H9 (cell line): Measurements from ENCODE around the gene PRTN3. TPM values are rescaled to one million over a fixed set of nuclear protein-coding genes. Genes with fewer than 3 reads are reported as not detected.

ENCODE experiments used
- DNase-seq: peaks from one replicate; pipeline ENCODE4 v3.0.0-alpha.2; 2017
- H2AFZ ChIP-seq: one replicate; pipeline ENCODE4 v1.6.1; 2013; ENCODE audit warnings: mild to moderate bottlenecking, low read length, control low read depth, moderate library complexity
- H2AK5ac ChIP-seq: 2 replicates; pipeline ENCODE4 v1.6.1; 2013; ENCODE audit warnings: low read length, control low read depth, mixed read lengths; ENCODE audit not compliant: insufficient read length
- H2BK120ac ChIP-seq: one replicate; pipeline ENCODE4 v1.6.1; 2013; ENCODE audit warnings: low read depth, mild to moderate bottlenecking, low read length, control low read depth, inconsistent platforms; ENCODE audit not compliant: poor library complexity, severe bottlenecking
- H2BK12ac ChIP-seq: 2 replicates; pipeline ENCODE4 v1.6.1; 2013; ENCODE audit warnings: low read length, control low read depth, mixed read lengths, low read depth; ENCODE audit not compliant: insufficient read length
- H2BK15ac ChIP-seq: 2 replicates; pipeline ENCODE4 v1.6.1; 2013; ENCODE audit warnings: low read depth, low read length, control low read depth
- H2BK20ac ChIP-seq: one replicate; pipeline ENCODE4 v1.6.1; 2013; ENCODE audit warnings: low read depth, mild to moderate bottlenecking, low read length, control low read depth, inconsistent platforms; ENCODE audit not compliant: poor library complexity, severe bottlenecking
- H2BK5ac ChIP-seq: 2 replicates; pipeline ENCODE4 v1.6.1; 2013; ENCODE audit warnings: low read length, control low read depth, mixed read lengths; ENCODE audit not compliant: insufficient read length
- H3K14ac ChIP-seq: 2 replicates; pipeline ENCODE4 v1.6.1; 2013; ENCODE audit warnings: low read length, control low read depth; ENCODE audit not compliant: insufficient read depth
- H3K18ac ChIP-seq: 2 replicates; pipeline ENCODE4 v1.6.1; 2013; ENCODE audit warnings: low read depth, mild to moderate bottlenecking, mixed read lengths, low read length, control low read depth; ENCODE audit not compliant: insufficient read length
- H3K23ac ChIP-seq: 2 replicates; pipeline ENCODE4 v1.6.1; 2013; ENCODE audit warnings: low read length, control low read depth, mixed read lengths, low read depth; ENCODE audit not compliant: insufficient read length
- H3K23me2 ChIP-seq: 2 replicates; pipeline ENCODE4 v1.6.1; 2013; ENCODE audit warnings: low read depth, mild to moderate bottlenecking, mixed read lengths, low read length, control low read depth; ENCODE audit not compliant: insufficient read length, poor library complexity, severe bottlenecking
- H3K27ac ChIP-seq: 2 replicates; pipeline ENCODE4 v1.5.1; 2013; ENCODE audit warnings: low read length, control low read depth, mixed read lengths, low read depth; ENCODE audit not compliant: insufficient read length
- H3K27me3 ChIP-seq: 2 replicates; pipeline ENCODE4 v1.6.1; 2013; ENCODE audit warnings: low read length, control low read depth, inconsistent platforms; ENCODE audit not compliant: insufficient read depth
- H3K4ac ChIP-seq: 2 replicates; pipeline ENCODE4 v1.6.1; 2013; ENCODE audit warnings: low read depth, mild to moderate bottlenecking, control low read depth, inconsistent platforms, low read length, moderate library complexity
- H3K4me1 ChIP-seq: 2 replicates; pipeline ENCODE4 v1.6.1; 2013; ENCODE audit warnings: low read length, control low read depth, inconsistent platforms; ENCODE audit not compliant: insufficient read depth
- H3K4me2 ChIP-seq: 2 replicates; pipeline ENCODE4 v1.6.1; 2013; ENCODE audit warnings: low read length, control low read depth, mixed read lengths; ENCODE audit not compliant: insufficient read length, insufficient read depth
- H3K56ac ChIP-seq: 2 replicates; pipeline ENCODE4 v1.6.1; 2013; ENCODE audit warnings: low read depth, mild to moderate bottlenecking, mixed read lengths, low read length, control low read depth; ENCODE audit not compliant: insufficient read length
- H3K79me1 ChIP-seq: 2 replicates; pipeline ENCODE4 v1.6.1; 2013; ENCODE audit warnings: low read depth, mild to moderate bottlenecking, moderate library complexity, low read length, control low read depth, inconsistent platforms; ENCODE audit not compliant: insufficient read depth, poor library complexity, severe bottlenecking
- H3K79me2 ChIP-seq: 2 replicates; pipeline ENCODE4 v1.6.1; 2013; ENCODE audit warnings: low read length, control low read depth, inconsistent platforms; ENCODE audit not compliant: insufficient read depth
- H3K9ac ChIP-seq: 2 replicates; pipeline ENCODE4 v1.6.1; 2013; ENCODE audit warnings: low read length, control low read depth, mixed read lengths; ENCODE audit not compliant: insufficient read length; ENCODE audit errors: extremely low read depth
- H3K9me3 ChIP-seq: one replicate; pipeline ENCODE4 v1.6.1; 2013; ENCODE audit warnings: low read depth, low read length, inconsistent platforms; ENCODE audit not compliant: control insufficient read depth
- H3T11ph ChIP-seq: one replicate; pipeline ENCODE4 v1.6.1; 2013; ENCODE audit warnings: mild to moderate bottlenecking, low read length, control low read depth, inconsistent platforms
- H4K20me1 ChIP-seq: one replicate; pipeline ENCODE4 v1.6.1; 2013; ENCODE audit not compliant: control insufficient read depth, insufficient read length, insufficient read depth
- H4K5ac ChIP-seq: 2 replicates; pipeline ENCODE4 v1.6.1; 2013; ENCODE audit warnings: low read depth, mild to moderate bottlenecking, mixed read lengths, low read length, control low read depth; ENCODE audit not compliant: insufficient read length
- H4K8ac ChIP-seq: replicated peaks from 2 replicates; pipeline ENCODE4 v1.6.1; 2013; ENCODE audit warnings: low read length, control low read depth, mixed read lengths, low read depth; ENCODE audit not compliant: insufficient read length
- H4K91ac ChIP-seq: 2 replicates; pipeline ENCODE4 v1.6.1; 2013; ENCODE audit warnings: low read depth, mild to moderate bottlenecking, moderate library complexity, mixed read lengths, low read length, control low read depth; ENCODE audit not compliant: insufficient read length
- H3K27ac Mint-ChIP-seq, 3 experiments: 2 replicates in 2 of 3; 3 replicates in 1 of 3; pipeline ENCODE4 v1.8.0; 2020 to 2021; ENCODE audit warnings: mixed read lengths in 3 of 3, mild to moderate bottlenecking in 1 of 3, moderate library complexity in 1 of 3
- H3K27me3 Mint-ChIP-seq: 2 replicates; pipeline ENCODE4 v1.8.0; 2021; ENCODE audit warnings: low read depth, mild to moderate bottlenecking, moderate library complexity, mixed read lengths
- H3K36me3 Mint-ChIP-seq, 3 experiments: 2 replicates in 2 of 3; 3 replicates in 1 of 3; pipeline ENCODE4 v1.8.0; 2020 to 2021; ENCODE audit warnings: low read depth in 3 of 3, mixed read lengths in 3 of 3; ENCODE audit not compliant: insufficient read depth in 1 of 3
- H3K4me1 Mint-ChIP-seq, 2 experiments: 2 replicates each; pipeline ENCODE4 v1.8.0; 2020; ENCODE audit warnings: mixed read lengths in 2 of 2
- H3K4me3 Mint-ChIP-seq, 2 experiments: 2 replicates in 1 of 2; 3 replicates in 1 of 2; pipeline ENCODE4 v1.8.0; 2020 to 2021; ENCODE audit warnings: mild to moderate bottlenecking in 2 of 2, mixed read lengths in 2 of 2, moderate library complexity in 1 of 2
- H3K9me3 Mint-ChIP-seq, 2 experiments: 2 replicates in 1 of 2; 3 replicates in 1 of 2; pipeline ENCODE4 v1.8.0; 2020; ENCODE audit warnings: mild to moderate bottlenecking in 2 of 2, mixed read lengths in 2 of 2, moderate library complexity in 1 of 2
- WGBS: extraction: QIAGEN DNeasy Blood & Tissue Kit; methylation state at CpG from one replicate; pipeline ENCODE4 v1.1.7; 2013; ENCODE audit warnings: missing lambda C conversion rate, low lambda C conversion rate, mixed read lengths; ENCODE audit not compliant: insufficient read length; ENCODE audit errors: extremely low coverage; 5-methylcytosine and 5-hydroxymethylcytosine counted together
- total RNA-seq: library from RNA; stranded (reverse); gene quantifications from 2 replicates; pipeline ENCODE4 v1.2.1, GENCODE V29; 2021
- TF ChIP-seq, protein P1 (sequence below): fragments of 200-600 bp; sonication (generic); conservative IDR thresholded peaks from 3 replicates; pipeline ENCODE4 v1.8.0; 2021; ENCODE audit warnings: antibody characterized with exemption, mild to moderate bottlenecking

The PRTN3 gene
- total RNA-seq, 1 experiment from 2014 or later: 0.31 TPM

DNA sequence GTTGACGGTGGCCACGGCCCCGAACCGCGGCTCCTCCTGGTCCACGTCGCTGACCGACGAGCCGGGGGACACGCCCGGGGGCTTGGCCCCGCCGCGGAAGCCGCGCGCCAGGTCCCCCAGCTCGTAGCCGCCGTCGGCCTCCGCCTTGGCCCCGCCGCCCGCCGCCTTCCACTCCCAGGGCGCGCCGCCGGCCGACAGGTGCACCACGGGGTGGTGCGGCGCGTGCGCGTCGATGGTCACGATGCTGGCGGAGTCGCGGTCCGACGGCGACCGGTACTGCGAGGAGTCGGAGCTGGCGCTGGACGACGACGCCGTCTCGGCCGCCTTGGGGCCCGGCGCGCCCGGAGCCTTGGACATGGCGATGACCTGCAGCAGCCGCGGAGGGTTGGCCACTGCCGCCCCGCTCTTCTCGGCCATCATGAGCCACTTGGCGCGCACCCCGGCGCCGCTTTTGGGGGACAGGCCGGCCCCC, 28.0 kb upstream of the PRTN3 start:
- DNase-seq: no peak

More for the DNA sequence above, 28.0 kb upstream of the PRTN3 start:
- no peaks in the 10 kb centered on the region for H3K27me3 ChIP-seq
- Mint-ChIP-seq H3K4me3 (no peak overlapping the region), H3K9me3 (no peaks in the 10 kb centered on the region; a peak in 1 of 5 replicates), H3K36me3 (peaks cover 34 to 61% (median 61%) of the 10 kb centered on the region in 3 experiments), H3K4me1 (0 out of 4 replicates have a peak, but pooled peaks cover 0 to 3% of the 10 kb centered on the region in 2 experiments), H3K27ac (no peak overlapping the region), H3K27me3 (peaks cover 3% of the 10 kb centered on the region; the same call in 1 of the 2 replicates)
- no peaks in the 10 kb centered on the region for H4K20me1 ChIP-seq
- H3K79me2 ChIP-seq: no peaks in the 10 kb centered on the region
- no peaks in the 10 kb centered on the region for H3K79me1 ChIP-seq
- no peak overlapping the region for H3K23ac ChIP-seq
- H2BK20ac ChIP-seq: no peak overlapping the region
- no peak overlapping the region for H2BK15ac ChIP-seq
- H3K9me3 ChIP-seq: no peaks in the 10 kb centered on the region
- H3K4ac ChIP-seq: no peak overlapping the region
- H3K23me2 ChIP-seq: no peaks in the 10 kb centered on the region
- H2BK12ac ChIP-seq: no peak overlapping the region
- no peaks in the 10 kb centered on the region for H3K4me1 ChIP-seq
- H4K8ac ChIP-seq: no peak overlapping the region
- no peak overlapping the region for H3K14ac ChIP-seq
- TF ChIP-seq, protein P1, sequence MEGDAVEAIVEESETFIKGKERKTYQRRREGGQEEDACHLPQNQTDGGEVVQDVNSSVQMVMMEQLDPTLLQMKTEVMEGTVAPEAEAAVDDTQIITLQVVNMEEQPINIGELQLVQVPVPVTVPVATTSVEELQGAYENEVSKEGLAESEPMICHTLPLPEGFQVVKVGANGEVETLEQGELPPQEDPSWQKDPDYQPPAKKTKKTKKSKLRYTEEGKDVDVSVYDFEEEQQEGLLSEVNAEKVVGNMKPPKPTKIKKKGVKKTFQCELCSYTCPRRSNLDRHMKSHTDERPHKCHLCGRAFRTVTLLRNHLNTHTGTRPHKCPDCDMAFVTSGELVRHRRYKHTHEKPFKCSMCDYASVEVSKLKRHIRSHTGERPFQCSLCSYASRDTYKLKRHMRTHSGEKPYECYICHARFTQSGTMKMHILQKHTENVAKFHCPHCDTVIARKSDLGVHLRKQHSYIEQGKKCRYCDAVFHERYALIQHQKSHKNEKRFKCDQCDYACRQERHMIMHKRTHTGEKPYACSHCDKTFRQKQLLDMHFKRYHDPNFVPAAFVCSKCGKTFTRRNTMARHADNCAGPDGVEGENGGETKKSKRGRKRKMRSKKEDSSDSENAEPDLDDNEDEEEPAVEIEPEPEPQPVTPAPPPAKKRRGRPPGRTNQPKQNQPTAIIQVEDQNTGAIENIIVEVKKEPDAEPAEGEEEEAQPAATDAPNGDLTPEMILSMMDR: no peak
- no CpG with 5 or more reads among the region's 72 CpGs for WGBS
- H2BK120ac ChIP-seq: no peak overlapping the region
- H2BK5ac ChIP-seq: no peak overlapping the region
- H3T11ph ChIP-seq: no peak overlapping the region
- no peak overlapping the region for H2AFZ ChIP-seq
- no peak overlapping the region for H2AK5ac ChIP-seq
- no peak overlapping the region for H4K5ac ChIP-seq
- H4K91ac ChIP-seq: no peak overlapping the region
- H3K18ac ChIP-seq: no peak overlapping the region
- H3K4me2 ChIP-seq: no peak overlapping the region
- H3K56ac ChIP-seq: no peak overlapping the region
- no peak overlapping the region for H3K9ac ChIP-seq
- H3K27ac ChIP-seq: no peak overlapping the region
